Smooth muscle cell (in vitro differentiated cells): ENCODE measurements around the gene PNO1. TPM values are rescaled to one million over a fixed set of nuclear protein-coding genes. Genes with fewer than 3 reads are reported as not detected.

Source experiments
- DNase-seq: peaks from one replicate; lab custom pipeline; 2025; ENCODE audit not compliant: unreplicated experiment; lab: John Stamatoyannopoulos, UW
- H2AFZ ChIP-seq: fragments of 200-600 bp; sonication (generic); 2 replicates; pipeline ENCODE4 v1.6.0; 2016; ENCODE audit warnings: antibody characterized with exemption, low read depth, mild to moderate bottlenecking
- H3F3A ChIP-seq: fragments of 200-600 bp; sonication (generic); 2 replicates; pipeline ENCODE4 v1.6.0; 2017; ENCODE audit warnings: antibody characterized with exemption, low read depth
- H3K27ac ChIP-seq: fragments of 200-600 bp; sonication (generic); 2 replicates; pipeline ENCODE4 v1.5.1; 2016; ENCODE audit warnings: low read depth, mild to moderate bottlenecking
- H3K27me3 ChIP-seq: fragments of 200-600 bp; sonication (generic); 2 replicates; pipeline ENCODE4 v1.6.1; 2016; ENCODE audit warnings: low read depth, mild to moderate bottlenecking
- H3K36me3 ChIP-seq: fragments of 200-600 bp; sonication (generic); 2 replicates; pipeline ENCODE4 v1.5.1; 2016; ENCODE audit warnings: low read depth
- H3K4me1 ChIP-seq: fragments of 200-600 bp; sonication (generic); 2 replicates; pipeline ENCODE4 v1.5.1; 2016; ENCODE audit warnings: low read depth
- H3K4me2 ChIP-seq: fragments of 200-600 bp; sonication (generic); 2 replicates; pipeline ENCODE4 v1.6.0; 2016; ENCODE audit warnings: mild to moderate bottlenecking
- H3K4me3 ChIP-seq: fragments of 200-600 bp; sonication (generic); 2 replicates; pipeline ENCODE4 v1.5.1; 2016; ENCODE audit warnings: mild to moderate bottlenecking
- H3K79me2 ChIP-seq: fragments of 200-600 bp; sonication (generic); 2 replicates; pipeline ENCODE4 v1.6.0; 2016; ENCODE audit warnings: low read depth, mild to moderate bottlenecking
- H3K9ac ChIP-seq: fragments of 200-600 bp; sonication (generic); 2 replicates; pipeline ENCODE4 v1.6.0; 2016; ENCODE audit warnings: low read depth
- H3K9me3 ChIP-seq: fragments of 200-600 bp; sonication (generic); replicated peaks from 2 replicates; pipeline ENCODE4 v1.5.1; 2016; ENCODE audit warnings: low read depth
- H4K20me1 ChIP-seq: fragments of 200-600 bp; sonication (generic); 2 replicates; pipeline ENCODE4 v1.6.0; 2016; ENCODE audit warnings: low read depth
- CTCF ChIP-seq: fragments of 200-600 bp; sonication (generic); IDR thresholded peaks from 2 replicates; pipeline ENCODE4 v1.5.1; 2017; ENCODE audit warnings: borderline replicate concordance, mild to moderate bottlenecking, antibody characterized with exemption; ENCODE audit not compliant: insufficient read depth, poor library complexity, severe bottlenecking
- WGBS: methylation state at CpG from one replicate; pipeline ENCODE4 v1.1.7; 2016; ENCODE audit warnings: low lambda C conversion rate; 5-methylcytosine and 5-hydroxymethylcytosine counted together
- polyA plus RNA-seq: library from polyadenylated mRNA; unstranded; fragments of >200 nt; fragmentation: Nextera tagmentation; extraction: Ambion mirVana; gene quantifications from 2 replicates; pipeline ENCODE4 v1.2.1, GENCODE V29; 2016
- total RNA-seq: library from RNA; depleted of rRNA; stranded (reverse); fragments of >200 nt; gene quantifications from 2 replicates; pipeline ENCODE4 v1.2.3, GENCODE V29; 2014

Gene PNO1
- total and polyA plus RNA-seq, 2 experiments from 2014 or later: 12.9 to 19.2 TPM

- no peak overlapping the region for H3K4me3 ChIP-seq
- H4K20me1 ChIP-seq: no peaks in the 10 kb centered on the region
- H2AFZ ChIP-seq: no peak overlapping the region
- WGBS: 98% methylated on average over 4 of the region's 4 CpGs
- no peak overlapping the region for H3K27ac ChIP-seq
- TF ChIP-seq CTCF: no peak
- H3K4me1 ChIP-seq: no peaks in the 10 kb centered on the region
- no peaks in the 10 kb centered on the region for H3K79me2 ChIP-seq
- no peak overlapping the region for H3K9ac ChIP-seq
- no peaks in the 10 kb centered on the region for H3K36me3 ChIP-seq
- no peak overlapping the region for H3K4me2 ChIP-seq
- no peak for DNase-seq
- H3K27me3 ChIP-seq: no peaks in the 10 kb centered on the region
- no peaks in the 10 kb centered on the region for H3F3A ChIP-seq
- H3K9me3 ChIP-seq: no peaks in the 10 kb centered on the region
Observed at GRCh38 chr2:68169308-68169707, 11.6 kb downstream of the PNO1 start.

- Histone ChIP-seq H2AFZ (no peak overlapping the region), H3F3A (peaks cover 5% of the 10 kb centered on the region), H3K27ac (no peak overlapping the region), H3K4me2 (no peak overlapping the region), H4K20me1 (no peaks in the 10 kb centered on the region), H3K4me3 (no peak overlapping the region), H3K9ac (no peak overlapping the region), H3K9me3 (no peaks in the 10 kb centered on the region), H3K79me2 (no peaks in the 10 kb centered on the region), H3K4me1 (no peaks in the 10 kb centered on the region), H3K27me3 (no peaks in the 10 kb centered on the region), H3K36me3 (no peaks in the 10 kb centered on the region)
- no peak for DNase-seq
- no peak for TF ChIP-seq CTCF
- WGBS: 98% methylated on average over 7 of the region's 7 CpGs
Observed at GRCh38 chr2:68171146-68171545, 13.5 kb downstream of the PNO1 start.

GRCh38 chr2:68171684-68172083, 14.0 kb downstream of the PNO1 start:
- 92% methylated on average over 4 of the region's 4 CpGs for WGBS
- peaks cover 10% of the 10 kb centered on the region for H3F3A ChIP-seq
- H3K79me2 ChIP-seq: no peaks in the 10 kb centered on the region
- H3K36me3 ChIP-seq: no peaks in the 10 kb centered on the region
- no peak for TF ChIP-seq CTCF
- no peak overlapping the region for H3K4me2 ChIP-seq
- H3K27me3 ChIP-seq: no peaks in the 10 kb centered on the region
- no peak overlapping the region for H2AFZ ChIP-seq
- DNase-seq: no peak
- no peaks in the 10 kb centered on the region for H3K4me1 ChIP-seq
- H3K27ac ChIP-seq: no peak overlapping the region
- H3K4me3 ChIP-seq: no peak overlapping the region
- no peaks in the 10 kb centered on the region for H3K9me3 ChIP-seq
- H3K9ac ChIP-seq: no peak overlapping the region
- no peaks in the 10 kb centered on the region for H4K20me1 ChIP-seq

GRCh38 chr2:68172521-68172920, 14.8 kb downstream of the PNO1 start:
- no peak overlapping the region for H3K4me3 ChIP-seq
- H3K9me3 ChIP-seq: no peaks in the 10 kb centered on the region
- no peak for TF ChIP-seq CTCF
- peaks cover 10% of the 10 kb centered on the region for H3F3A ChIP-seq
- no peaks in the 10 kb centered on the region for H3K79me2 ChIP-seq
- DNase-seq: no peak
- H2AFZ ChIP-seq: no peak overlapping the region
- 85% methylated on average over 2 of the region's 2 CpGs for WGBS
- H3K9ac ChIP-seq: no peak overlapping the region
- no peak overlapping the region for H3K27ac ChIP-seq
- no peaks in the 10 kb centered on the region for H3K4me1 ChIP-seq
- H3K27me3 ChIP-seq: no peaks in the 10 kb centered on the region
- H3K36me3 ChIP-seq: no peaks in the 10 kb centered on the region
- H4K20me1 ChIP-seq: no peaks in the 10 kb centered on the region
- no peak overlapping the region for H3K4me2 ChIP-seq
